K562 (cell line): Measurements from ENCODE around the gene TMEM181. TPM values are rescaled to one million over a fixed set of nuclear protein-coding genes. Genes with fewer than 3 reads are reported as not detected.

ENCODE experiments used
- ARID2 ChIP-seq: fragments of 450-650 bp; IDR thresholded peaks from 2 replicates; pipeline ENCODE4 v1.6.1; 2017; ENCODE audit warnings: antibody characterized with exemption, mild to moderate bottlenecking
- ATF4 ChIP-seq: fragments of 450-650 bp; formaldehyde crosslinking; IDR thresholded peaks from 2 replicates; pipeline ENCODE4 v1.4.0; 2022; ENCODE audit warnings: mild to moderate bottlenecking, moderate library complexity
- ATF7 ChIP-seq: fragments of 450-650 bp; IDR thresholded peaks from 2 replicates; pipeline ENCODE4 v1.7.1; 2014; ENCODE audit warnings: mild to moderate bottlenecking, moderate library complexity
- E2F5 ChIP-seq: sonication (generic); formaldehyde crosslinking; IDR thresholded peaks from 2 replicates; pipeline ENCODE4 v1.8.0; 2022; ENCODE audit warnings: mild to moderate bottlenecking, missing genetic modification reagents
- EP400 ChIP-seq: fragments of 450-650 bp; IDR thresholded peaks from 2 replicates; pipeline ENCODE4 v1.6.1; 2017; ENCODE audit warnings: antibody characterized with exemption, mild to moderate bottlenecking, moderate library complexity
- FOXJ2 ChIP-seq: fragments of 200-800 bp; sonication (Bioruptor generic); IDR thresholded peaks from 2 replicates; pipeline ENCODE4 v1.6.1; 2016; ENCODE audit warnings: missing genetic modification characterization, missing compliant biosample characterization
- GTF2E2 ChIP-seq: fragments of 200-800 bp; sonication (Bioruptor generic); IDR thresholded peaks from 2 replicates; pipeline ENCODE4 v1.6.1; 2016; ENCODE audit warnings: missing genetic modification characterization, missing compliant biosample characterization
- HIVEP1 ChIP-seq: fragments of 250-450 bp; sonication (Bioruptor Pico); IDR thresholded peaks from 2 replicates; pipeline ENCODE4 v1.4.0; 2020; ENCODE audit warnings: mild to moderate bottlenecking
- POLR2A ChIP-seq: fragments of 450-650 bp; conservative IDR thresholded peaks from 2 replicates; pipeline ENCODE4 v1.6.1; 2016
- POLR2AphosphoS5 ChIP-seq: IDR thresholded peaks from 2 replicates; pipeline ENCODE4 v1.6.1; 2011; ENCODE audit warnings: mild to moderate bottlenecking, low read depth, low read length, moderate library complexity; ENCODE audit not compliant: control insufficient read depth, insufficient read depth
- SMARCB1 ChIP-seq: IDR thresholded peaks from 2 replicates; pipeline ENCODE4 v1.6.1; 2011; ENCODE audit warnings: improper control_type of control experiment, low read depth; ENCODE audit not compliant: insufficient read length
- STAT5B ChIP-seq: fragments of 250-450 bp; sonication (Bioruptor Pico); IDR thresholded peaks from 2 replicates; pipeline ENCODE4 v1.8.0; 2021; ENCODE audit warnings: mild to moderate bottlenecking, inconsistent platforms
- THAP12 ChIP-seq: fragments of 250-450 bp; sonication (Bioruptor Pico); IDR thresholded peaks from 2 replicates; pipeline ENCODE4 v1.9.0; 2021; ENCODE audit warnings: mild to moderate bottlenecking, inconsistent platforms
- THRB ChIP-seq: fragments of 450-650 bp; formaldehyde crosslinking; conservative IDR thresholded peaks from 2 replicates; pipeline ENCODE4 v1.4.0; 2022; ENCODE audit warnings: mild to moderate bottlenecking, missing genetic modification characterization
- TRIM28 ChIP-seq: fragments of 450-650 bp; IDR thresholded peaks from 2 replicates; pipeline ENCODE4 v1.6.1; 2017
- ZBTB12 ChIP-seq: fragments of 250-450 bp; sonication (Bioruptor Pico); IDR thresholded peaks from 2 replicates; pipeline ENCODE4 v1.4.0; 2020
- ZBTB33 ChIP-seq: sonication (generic); formaldehyde crosslinking; IDR thresholded peaks from 2 replicates; pipeline ENCODE4 v1.8.1; 2023; ENCODE audit warnings: mild to moderate bottlenecking, missing genetic modification reagents
- ZNF263 ChIP-seq: sonication (generic); formaldehyde crosslinking; IDR thresholded peaks from 2 replicates; pipeline ENCODE4 v1.8.0; 2022; ENCODE audit warnings: mild to moderate bottlenecking, missing genetic modification reagents, borderline replicate concordance
- ZNF644 ChIP-seq: fragments of 200-800 bp; sonication (Bioruptor generic); IDR thresholded peaks from 2 replicates; pipeline ENCODE4 v1.6.1; 2016; ENCODE audit warnings: low read depth, missing genetic modification characterization, missing compliant biosample characterization
- polyA plus RNA-seq, 8 experiments: library from polyadenylated mRNA; depleted of rRNA in 4 of 8; stranded (reverse) in 5 of 8; unstranded in 3 of 8; fragments of >200 nt; fragmentation: Nextera tagmentation in 2 of 8; fragmentation: Illumina TruSeq in 1 of 8; extraction: Ambion mirVana in 2 of 8; extraction: Trizol in 1 of 8; gene quantifications; 2 replicates each; pipeline versions ENCODE4 v1.2.1 to v1.2.3, GENCODE V29; 2011 to 2014; ENCODE audit warnings: inconsistent platforms in 1 of 8, missing spikeins in 1 of 8
- total RNA-seq, 7 experiments: library from RNA; depleted of rRNA in 6 of 7; stranded (reverse); fragments of >200 nt in 6 of 7; fragmentation: Illumina TruSeq in 2 of 7; extraction: Trizol in 2 of 7; gene quantifications; 2 replicates each; pipeline versions ENCODE4 v1.2.1 to v1.2.3, GENCODE V29; 2011 to 2021; ENCODE audit warnings: low replicate concordance in 1 of 7

Gene TMEM181
- total and polyA plus RNA-seq, 9 of the 15 experiments (the other 6 are each of a cell fraction or from before 2014, with no cell fraction given), result 5.6 to 27.2 (median 19.9) TPM

- no peak for TF ChIP-seq ZBTB12 (CRISPR knock-in tag)
- TF ChIP-seq FOXJ2 (tag), result peak; percentile 77; the same call in 1 of the 2 replicates
- TF ChIP-seq ZBTB33 (CRISPR knock-in tag), result peak; percentile 39; the same call in 1 of the 2 replicates
- TF ChIP-seq POLR2AphosphoS5, result peak; percentile 85
- 0 out of 2 replicates have a peak, but pooled peaks have one; percentile 4 for TF ChIP-seq ATF4
- TF ChIP-seq ATF7, result peak; percentile 95
- TF ChIP-seq THAP12, result peak; percentile 92
- TF ChIP-seq TRIM28, result 0 out of 2 replicates have a peak, but pooled peaks have one; percentile 14
- TF ChIP-seq E2F5 (CRISPR knock-in tag), result peak; percentile 77; the same call in 1 of the 2 replicates
- no peak for TF ChIP-seq SMARCB1
- no peak for TF ChIP-seq THRB (CRISPR knock-in tag)
- TF ChIP-seq HIVEP1 (CRISPR knock-in tag), result no peak
- TF ChIP-seq POLR2A, result peak; percentile 98
- no peak for TF ChIP-seq STAT5B (CRISPR knock-in tag)
- TF ChIP-seq GTF2E2, result peak; percentile 56; the same call in 1 of the 2 replicates
- peak; percentile 57; the same call in 1 of the 2 replicates for TF ChIP-seq ZNF263 (CRISPR knock-in tag)
- TF ChIP-seq ZNF644 (tag), result no peak
- 0 out of 2 replicates have a peak, but pooled peaks have one; percentile 19 for TF ChIP-seq ARID2
- peak; percentile 94 for TF ChIP-seq EP400
Observed at GRCh38 chr6:158644231-158645063, 84.6 kb downstream of the TMEM181 start, which contains the start of gene DYNLT1 (continued).
